ENCODE results near the gene TMPRSS2. TPM values are rescaled to one million over a fixed set of nuclear protein-coding genes. Genes with fewer than 3 reads are reported as not detected.

Gene TMPRSS2
- total RNA-seq, 2 donors from 2014 or later = 0.78 TPM; not detected in 1

DNA sequence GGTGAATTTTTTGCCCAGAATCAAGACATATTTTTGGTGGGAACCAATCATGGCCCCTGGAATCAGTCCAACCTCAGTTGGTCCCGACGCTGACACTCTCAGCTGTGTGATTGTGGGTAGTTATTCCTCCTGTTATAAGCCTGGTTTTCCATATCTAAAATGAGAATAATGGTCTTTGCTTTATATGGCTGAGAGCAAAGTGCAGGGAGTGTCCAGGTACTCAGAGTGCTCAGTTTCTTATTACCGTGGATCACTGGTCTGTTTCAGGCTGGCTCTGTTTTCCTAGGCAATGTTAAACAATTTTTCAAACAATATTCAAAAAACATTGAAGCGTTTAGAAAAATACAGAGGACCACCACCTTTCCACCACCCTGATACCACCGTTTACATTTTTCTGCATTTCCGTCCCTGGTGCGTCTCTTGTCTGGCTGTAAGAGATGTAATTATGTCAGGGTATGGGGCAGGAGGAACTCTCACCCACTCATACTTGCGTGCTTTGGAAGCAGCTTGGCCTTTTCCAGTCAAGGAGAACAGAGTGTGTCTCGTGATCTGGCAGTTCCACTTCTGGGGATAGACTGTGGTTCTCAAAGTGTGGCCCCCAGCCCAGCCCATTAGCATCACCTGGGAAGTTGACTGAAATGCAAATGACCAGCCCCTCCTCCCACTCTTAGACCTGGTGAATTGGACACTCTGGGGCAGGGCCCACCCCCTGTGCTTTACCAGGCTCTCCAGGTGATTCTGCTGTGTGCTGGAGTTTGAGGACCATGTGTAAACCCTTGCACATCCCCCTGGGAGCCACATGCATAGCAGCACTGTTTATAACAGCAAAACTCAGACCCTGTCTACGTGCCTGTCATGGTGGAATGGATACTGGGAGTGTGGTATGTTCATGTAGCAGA is 75.1 kb downstream of the TMPRSS2 start:
- Histone ChIP-seq H3K27ac (no peak overlapping the region), H3K9me3 (peaks cover 4% of the 10 kb centered on the region), H3K4me1 (ENCODE audit: control insufficient read depth in 1 of 2, low read depth in 2 of 2) (peaks cover 0 to 13% of the 10 kb centered on the region in 2 donors), H3K4me3 (no peak overlapping the region), H3K27me3 (replicated peaks; ENCODE audit: insufficient read depth) (no peaks in the 10 kb centered on the region), H3K36me3 (peaks cover 51% of the 10 kb centered on the region)
- DNase-seq (ENCODE audit: low spot score) = no peak
- TF ChIP-seq, protein P1, sequence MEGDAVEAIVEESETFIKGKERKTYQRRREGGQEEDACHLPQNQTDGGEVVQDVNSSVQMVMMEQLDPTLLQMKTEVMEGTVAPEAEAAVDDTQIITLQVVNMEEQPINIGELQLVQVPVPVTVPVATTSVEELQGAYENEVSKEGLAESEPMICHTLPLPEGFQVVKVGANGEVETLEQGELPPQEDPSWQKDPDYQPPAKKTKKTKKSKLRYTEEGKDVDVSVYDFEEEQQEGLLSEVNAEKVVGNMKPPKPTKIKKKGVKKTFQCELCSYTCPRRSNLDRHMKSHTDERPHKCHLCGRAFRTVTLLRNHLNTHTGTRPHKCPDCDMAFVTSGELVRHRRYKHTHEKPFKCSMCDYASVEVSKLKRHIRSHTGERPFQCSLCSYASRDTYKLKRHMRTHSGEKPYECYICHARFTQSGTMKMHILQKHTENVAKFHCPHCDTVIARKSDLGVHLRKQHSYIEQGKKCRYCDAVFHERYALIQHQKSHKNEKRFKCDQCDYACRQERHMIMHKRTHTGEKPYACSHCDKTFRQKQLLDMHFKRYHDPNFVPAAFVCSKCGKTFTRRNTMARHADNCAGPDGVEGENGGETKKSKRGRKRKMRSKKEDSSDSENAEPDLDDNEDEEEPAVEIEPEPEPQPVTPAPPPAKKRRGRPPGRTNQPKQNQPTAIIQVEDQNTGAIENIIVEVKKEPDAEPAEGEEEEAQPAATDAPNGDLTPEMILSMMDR (IDR thresholded peaks at IDR 0.05) = no peak
- ATAC-seq (ENCODE audit: insufficient number of reproducible peaks, low FRiP score, low read depth) = no peak

DNA sequence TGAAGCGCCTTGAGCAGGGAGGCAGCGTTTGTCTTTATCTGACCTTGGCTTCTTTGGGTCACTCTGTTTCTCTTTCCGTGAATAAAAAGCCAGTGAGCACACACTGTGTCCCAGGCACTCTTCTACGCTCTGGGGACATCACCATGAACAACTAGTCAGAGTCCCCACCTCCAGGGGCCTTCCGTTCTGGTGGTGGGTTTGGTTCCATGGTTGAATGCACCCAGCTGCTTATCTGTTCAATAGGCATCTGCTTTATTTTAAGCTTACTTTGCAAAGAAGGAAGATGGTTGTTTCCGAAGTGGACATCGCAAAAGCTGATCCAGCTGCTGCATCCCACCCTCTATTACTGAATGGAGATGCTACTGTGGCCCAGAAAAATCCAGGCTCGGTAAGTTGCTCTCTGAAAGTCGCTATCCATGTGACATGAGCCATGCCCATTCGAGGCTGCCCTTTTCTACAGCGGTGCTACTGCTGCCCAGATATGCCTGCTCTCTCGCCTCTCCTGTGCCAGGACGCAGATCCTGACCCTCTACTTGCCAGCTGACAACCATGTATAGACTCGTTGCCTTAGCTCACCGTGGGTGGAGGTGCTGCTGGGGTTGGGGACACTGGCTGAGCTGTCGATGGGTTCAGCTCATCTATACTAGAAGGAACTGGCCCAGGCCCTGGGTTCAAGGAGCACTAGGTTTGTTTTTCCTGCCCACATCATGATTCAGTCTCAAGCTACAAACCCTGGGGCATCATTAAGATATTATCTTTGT is 76.0 kb downstream of the TMPRSS2 start:
- Histone ChIP-seq H3K9me3 (peaks cover 4% of the 10 kb centered on the region), H3K27me3 (replicated peaks; ENCODE audit: insufficient read depth) (no peaks in the 10 kb centered on the region), H3K4me1 (ENCODE audit: control insufficient read depth in 1 of 2, low read depth in 2 of 2) (peaks cover 4 to 21% of the 10 kb centered on the region in 2 donors), H3K4me3 (no peak overlapping the region), H3K27ac (no peak overlapping the region), H3K36me3 (peaks cover 43% of the 10 kb centered on the region)
- DNase-seq (ENCODE audit: low spot score) = no peak
- TF ChIP-seq, protein P1 (IDR thresholded peaks at IDR 0.05) = no peak
- no peak for ATAC-seq (ENCODE audit: insufficient number of reproducible peaks, low FRiP score, low read depth)

DNA sequence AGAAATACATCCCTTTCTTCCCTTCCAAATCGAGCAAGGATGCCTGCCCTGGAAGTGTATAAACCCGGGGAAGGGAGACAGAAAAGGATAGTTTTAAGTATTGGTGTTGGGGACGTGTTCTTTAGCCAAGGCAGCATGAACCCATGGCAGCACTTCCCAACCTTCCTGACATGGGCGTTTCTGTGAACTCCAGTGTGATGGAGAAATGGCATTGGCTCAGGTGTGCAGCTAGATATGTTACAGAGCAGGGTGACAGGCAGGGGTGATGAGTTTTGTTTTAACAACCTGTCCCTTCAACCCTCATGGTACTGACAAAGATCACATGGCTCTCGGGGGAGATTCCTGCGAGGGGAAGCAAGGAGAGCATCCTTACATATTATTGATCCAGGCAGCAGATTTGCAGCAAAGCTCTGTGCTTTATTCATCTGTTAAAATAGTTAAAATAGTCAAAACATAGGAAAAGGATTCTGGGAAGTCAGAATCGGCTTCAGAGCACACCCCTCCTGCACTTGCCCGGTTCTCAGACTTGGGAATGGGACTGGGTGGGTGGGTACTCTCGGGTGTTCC is 78.0 kb downstream of the TMPRSS2 start:
- no peak overlapping the region for H3K4me3 ChIP-seq
- DNase-seq (ENCODE audit: low spot score) (no peak), ATAC-seq (ENCODE audit: insufficient number of reproducible peaks, low FRiP score, low read depth) (no peak)
- H3K27me3 ChIP-seq (replicated peaks; ENCODE audit: insufficient read depth) = no peaks in the 10 kb centered on the region
- no peak overlapping the region for H3K27ac ChIP-seq
- TF ChIP-seq, protein P1 (IDR thresholded peaks at IDR 0.05) = no peak
- H3K36me3 ChIP-seq = peaks cover 29% of the 10 kb centered on the region
- peaks cover 3% of the 10 kb centered on the region for H3K9me3 ChIP-seq
- H3K4me1 ChIP-seq (ENCODE audit: control insufficient read depth in 1 of 2, low read depth in 2 of 2) = peaks cover 5 to 22% of the 10 kb centered on the region in 2 donors

DNA sequence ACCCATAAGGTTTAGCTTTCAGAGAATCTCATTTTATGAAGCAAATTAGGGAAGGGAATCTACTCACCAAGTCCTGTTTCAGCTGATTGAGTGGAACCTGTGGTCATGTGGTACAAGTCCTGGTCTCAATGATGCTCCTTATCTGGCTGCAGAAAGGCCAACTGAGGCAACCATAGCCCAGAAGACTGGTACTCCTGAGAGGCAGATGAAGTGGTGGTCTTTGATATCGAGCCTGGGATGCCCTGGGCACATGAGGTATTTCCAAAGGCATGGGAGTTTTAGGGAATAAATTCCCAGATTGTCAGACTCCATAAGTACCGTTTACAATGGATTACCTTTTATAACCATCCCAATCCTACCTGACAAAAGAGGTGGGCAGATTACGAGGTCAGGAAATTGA is 78.7 kb downstream of the TMPRSS2 start:
- TF ChIP-seq, protein P1 (IDR thresholded peaks at IDR 0.05) = no peak
- Histone ChIP-seq H3K4me1 (ENCODE audit: control insufficient read depth in 1 of 2, low read depth in 2 of 2) (peaks cover 5 to 22% of the 10 kb centered on the region in 2 donors), H3K27me3 (replicated peaks; ENCODE audit: insufficient read depth) (no peaks in the 10 kb centered on the region), H3K4me3 (no peak overlapping the region), H3K9me3 (no peaks in the 10 kb centered on the region), H3K27ac (no peak overlapping the region), H3K36me3 (peaks cover 22% of the 10 kb centered on the region)
- no peak for DNase-seq (ENCODE audit: low spot score)
- no peak for ATAC-seq (ENCODE audit: insufficient number of reproducible peaks, low FRiP score, low read depth)

DNA sequence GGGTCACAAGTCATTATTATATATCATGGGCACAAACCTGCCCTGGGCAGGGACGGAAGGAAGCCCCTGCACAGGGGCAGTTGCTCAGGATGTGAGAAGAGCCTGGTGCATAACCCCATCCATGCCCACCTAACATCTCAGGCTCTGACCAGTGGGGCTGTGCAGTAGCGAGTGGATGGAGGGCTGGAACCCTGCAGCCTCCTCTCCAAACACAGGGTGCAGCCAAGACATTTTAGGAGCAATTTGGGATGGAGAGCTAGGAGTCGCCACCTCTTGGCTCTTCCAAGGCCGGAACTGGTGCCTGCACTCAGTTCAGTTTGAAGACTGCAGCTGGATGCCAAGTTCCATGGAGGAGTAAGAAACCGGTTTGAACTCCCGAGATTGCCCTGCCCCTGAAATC is 79.1 kb downstream of the TMPRSS2 start:
- DNase-seq (ENCODE audit: low spot score) (no peak), ATAC-seq (ENCODE audit: insufficient number of reproducible peaks, low FRiP score, low read depth) (no peak)
- Histone ChIP-seq H3K27ac (no peak overlapping the region), H3K4me1 (ENCODE audit: control insufficient read depth in 1 of 2, low read depth in 2 of 2) (peaks cover 5 to 22% of the 10 kb centered on the region in 2 donors), H3K36me3 (peaks cover 17% of the 10 kb centered on the region), H3K27me3 (replicated peaks; ENCODE audit: insufficient read depth) (no peaks in the 10 kb centered on the region), H3K9me3 (no peaks in the 10 kb centered on the region), H3K4me3 (no peak overlapping the region)
- TF ChIP-seq, protein P1 (IDR thresholded peaks at IDR 0.05) = no peak
